SHP77 treated with DMSO at 0.1 percent for 48 hours (cell line): Measurements from ENCODE around the gene FLYWCH2.
"Not testable (repeated sequence)": the region's sequence is repeated elsewhere in the genome, so short reads cannot be mapped to it uniquely, and the experiment has no call there.

ENCODE experiments used
- DNase-seq: peaks from one replicate; lab custom pipeline; 2025; lab: John Stamatoyannopoulos, UW

The FLYWCH2 gene

DNA sequence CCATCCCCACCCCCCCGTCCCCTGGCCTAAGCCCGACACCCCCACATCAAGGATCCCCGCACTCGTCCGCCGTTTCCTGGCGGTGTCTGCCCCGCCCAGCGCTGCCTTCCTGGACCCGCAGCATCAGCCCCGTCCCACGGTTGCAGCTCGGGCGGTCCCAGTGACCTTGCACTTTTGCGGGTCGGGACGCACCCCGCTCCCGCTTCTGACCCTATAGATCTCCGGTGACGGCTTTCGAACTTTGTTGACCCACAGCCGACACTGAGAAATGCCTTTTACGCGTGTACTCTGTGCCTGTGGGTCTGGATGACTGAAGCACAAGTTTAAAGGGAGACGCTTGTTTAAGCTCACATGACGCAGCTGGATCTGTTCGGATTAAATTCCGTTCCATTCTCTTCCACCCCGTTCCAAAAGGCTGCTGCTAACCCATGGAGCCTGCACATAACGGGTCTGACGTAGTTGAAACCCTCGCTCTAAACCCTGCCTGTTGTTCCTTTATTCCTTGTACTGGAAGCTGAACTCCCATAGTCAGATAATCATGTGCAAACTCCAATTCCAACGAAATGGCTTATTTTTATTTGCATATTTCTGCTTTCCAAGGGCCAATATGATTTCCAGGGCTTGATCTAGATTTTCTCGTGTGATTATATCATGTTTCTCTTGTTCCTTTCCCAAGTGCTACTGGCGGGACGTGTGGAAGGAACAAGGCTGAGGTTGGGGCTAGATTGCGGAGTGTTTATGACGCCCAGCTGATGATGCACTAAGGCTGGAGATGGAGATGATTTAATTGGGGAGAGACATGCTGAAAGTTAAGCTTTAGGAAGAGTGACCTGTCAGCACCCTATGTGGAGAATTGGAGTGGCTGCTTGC is 29.6 kb downstream of the FLYWCH2 start:
- DNase-seq = peak; percentile 15

GRCh38 chr16:2913603-2914002 is 30.6 kb downstream of the FLYWCH2 start:
- DNase-seq = no peak

DNA sequence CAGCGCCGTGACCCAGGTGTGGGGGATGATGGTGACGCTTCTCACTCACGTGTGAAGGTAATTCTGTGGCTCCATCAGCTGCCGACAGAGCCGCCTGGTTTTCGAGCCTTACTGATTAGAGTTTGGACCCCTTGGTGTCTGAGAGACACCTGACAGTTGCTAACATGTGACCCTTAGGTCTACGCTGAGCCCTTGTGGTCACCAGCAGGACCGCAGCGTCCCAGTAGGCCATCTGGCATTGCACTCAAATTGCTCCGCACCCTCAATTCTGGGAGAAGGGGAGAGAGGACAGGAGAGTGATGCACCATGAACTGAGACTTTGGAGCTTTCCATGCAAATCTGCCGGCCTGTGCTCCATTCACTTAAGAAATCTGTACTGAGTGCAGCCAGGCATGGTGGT is 31.2 kb downstream of the FLYWCH2 start:
- DNase-seq = no peak

DNA sequence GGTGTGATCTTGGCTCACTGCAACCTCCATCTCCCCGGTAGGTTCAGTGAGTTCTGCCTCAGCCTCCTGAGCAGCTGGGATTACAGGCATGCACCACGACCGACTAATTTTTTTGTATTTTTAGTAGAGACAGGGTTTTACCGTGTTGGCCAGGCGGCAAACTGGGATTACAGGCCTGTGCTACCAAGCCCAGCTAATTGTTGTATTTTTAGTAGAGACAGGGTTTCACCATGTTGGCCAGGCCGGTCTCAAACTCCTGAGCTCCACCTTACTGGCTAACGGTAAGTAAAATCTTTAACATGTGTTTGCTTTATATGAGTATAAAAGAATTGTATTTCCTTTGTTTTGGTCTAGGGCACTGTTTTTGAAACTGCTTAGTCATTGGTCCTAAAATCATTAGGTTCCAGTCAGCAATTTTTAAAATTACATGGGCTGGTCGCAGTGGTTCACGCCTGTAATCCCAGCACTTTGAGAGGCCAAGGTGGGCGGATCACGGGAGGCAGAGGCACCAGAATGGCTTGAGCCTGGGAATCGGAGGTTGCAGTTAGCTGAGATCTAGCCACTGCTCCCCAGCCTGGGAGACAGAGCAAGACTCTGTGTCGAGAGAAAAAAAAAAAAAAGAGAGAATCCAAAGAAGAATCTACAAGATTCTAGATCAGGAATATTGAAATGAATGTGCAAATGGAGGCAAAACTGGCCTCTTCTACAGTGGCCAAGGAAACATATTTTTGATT is 32.3 kb downstream of the FLYWCH2 start:
- DNase-seq = no peak

DNA sequence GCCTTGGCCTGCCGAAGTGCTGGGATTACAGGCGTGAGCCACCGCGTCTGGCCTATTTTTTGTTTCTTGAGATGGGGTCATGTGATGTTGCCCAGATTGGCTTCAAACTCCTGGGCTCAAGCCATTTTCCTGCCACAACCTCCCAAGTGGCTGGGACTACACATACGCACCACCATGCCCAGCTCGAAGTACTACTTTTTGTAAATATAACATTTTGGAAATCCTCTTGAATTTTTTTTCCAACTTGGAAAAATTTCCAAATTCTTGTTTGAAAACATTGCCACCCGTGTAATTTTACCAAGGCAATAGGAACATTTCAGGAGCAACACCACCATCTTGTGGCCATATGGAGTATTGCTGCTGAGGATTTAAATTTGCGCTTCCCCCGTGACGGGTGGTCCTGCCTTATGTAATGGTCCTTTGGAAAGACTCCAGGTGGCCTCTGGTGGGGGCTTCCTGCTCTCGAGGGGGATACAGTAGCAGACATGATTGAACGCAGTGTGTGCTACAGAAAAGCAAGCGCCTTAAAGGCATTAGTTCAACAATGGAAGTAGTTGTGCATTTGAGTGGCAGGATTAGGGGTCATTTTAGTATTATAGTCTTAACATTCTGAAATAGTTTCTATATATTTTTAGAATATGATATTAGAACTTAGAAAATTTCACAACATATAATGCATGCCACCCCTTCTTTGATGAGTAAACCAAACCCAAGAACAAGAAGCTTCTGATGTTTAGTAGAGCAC is 36.7 kb downstream of the FLYWCH2 start:
- DNase-seq = peak; percentile 46

DNA sequence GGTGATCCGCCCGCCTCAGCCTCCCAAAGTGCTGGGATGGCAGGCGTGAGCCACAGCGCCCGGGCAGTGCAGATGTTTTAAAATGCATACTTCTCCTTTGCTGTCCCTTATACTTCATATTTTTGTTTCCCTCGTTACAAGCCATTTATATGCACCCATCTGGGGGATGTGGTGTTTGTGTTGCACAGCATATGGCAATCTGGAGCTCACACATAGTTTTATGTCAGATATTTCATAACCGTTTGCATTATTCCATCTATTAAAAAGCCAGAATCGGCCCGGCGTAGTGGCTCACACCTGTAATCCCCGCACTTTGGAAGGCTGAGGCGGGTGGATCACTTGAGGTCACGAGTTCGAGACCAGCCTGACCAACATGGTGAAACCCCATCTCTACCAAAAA is 40.5 kb downstream of the FLYWCH2 start:
- DNase-seq = no peak

DNA sequence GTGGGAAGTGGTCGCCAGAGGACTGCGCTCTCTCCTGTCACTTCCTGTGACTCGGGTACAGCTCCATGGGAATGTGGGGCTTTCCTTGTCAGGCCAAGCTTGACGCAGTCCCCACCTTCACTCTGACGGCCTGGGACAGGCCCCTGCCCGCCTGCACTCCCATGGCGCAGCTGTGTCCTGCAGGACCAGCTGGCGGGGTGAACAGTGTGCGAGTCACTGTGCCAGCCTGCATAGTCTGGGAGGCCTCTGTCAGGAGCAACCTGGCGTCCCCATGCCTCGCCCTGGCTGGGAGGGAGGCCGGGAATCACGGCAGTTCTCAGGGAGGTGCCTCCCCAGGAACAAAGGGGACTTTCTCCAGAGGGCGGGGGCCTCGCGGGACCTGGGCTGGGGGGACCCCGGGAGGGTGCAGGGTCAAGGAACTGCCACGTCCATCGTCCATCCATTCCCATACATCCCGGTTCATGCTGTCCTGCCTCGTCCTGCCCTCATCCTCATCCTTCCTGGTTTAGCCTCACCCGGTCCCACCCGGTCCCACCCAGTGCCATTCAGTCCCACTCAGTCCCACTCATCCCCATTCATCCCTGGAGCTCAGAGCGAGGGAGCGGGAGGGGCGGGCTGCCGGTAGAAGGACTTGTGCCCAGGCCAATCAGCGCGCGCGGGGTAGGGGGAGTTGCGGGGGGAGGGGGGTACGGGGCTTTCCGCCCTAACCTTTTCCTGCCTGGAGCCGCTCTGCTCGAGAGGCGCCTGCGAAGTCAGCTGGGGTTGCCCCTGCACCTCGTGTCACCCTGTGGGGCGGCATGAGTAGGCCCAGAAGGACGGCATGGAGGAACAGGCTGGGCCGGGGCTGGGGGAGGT is 42.1 kb downstream of the FLYWCH2 start:
- DNase-seq = no peak

DNA sequence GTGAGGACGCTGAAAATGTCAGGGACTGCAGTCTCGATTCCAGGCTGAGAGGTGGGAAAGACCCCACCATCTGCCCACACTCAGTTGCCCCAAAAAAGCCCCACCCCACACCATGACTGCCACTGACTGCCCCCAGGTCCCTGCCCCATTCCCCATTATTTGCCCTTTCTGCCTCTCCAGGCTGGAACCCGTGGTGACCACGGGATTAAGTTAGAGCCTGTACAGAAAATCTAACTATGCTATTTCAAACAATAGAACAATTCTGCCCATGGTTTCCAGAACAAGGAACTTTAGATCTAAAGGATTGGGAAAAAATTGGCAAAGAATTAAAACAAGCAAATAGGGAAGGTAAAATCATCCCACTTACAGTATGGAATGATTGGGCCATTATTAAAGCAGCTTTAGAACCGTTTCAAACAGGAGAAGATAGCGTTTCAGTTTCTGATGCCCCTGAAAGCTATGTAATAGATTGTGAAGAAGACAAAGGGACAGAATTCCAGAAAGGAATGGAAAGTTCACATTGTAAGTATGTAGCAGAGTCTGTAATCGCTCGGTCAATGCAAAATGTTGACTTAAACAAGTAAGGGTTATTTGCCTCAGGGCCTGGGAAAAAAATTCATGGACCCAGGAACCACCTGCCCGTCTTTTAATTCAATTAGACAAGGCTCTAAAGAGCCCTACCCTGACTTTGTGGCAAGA is 43.1 kb downstream of the FLYWCH2 start:
- no peak for DNase-seq

DNA sequence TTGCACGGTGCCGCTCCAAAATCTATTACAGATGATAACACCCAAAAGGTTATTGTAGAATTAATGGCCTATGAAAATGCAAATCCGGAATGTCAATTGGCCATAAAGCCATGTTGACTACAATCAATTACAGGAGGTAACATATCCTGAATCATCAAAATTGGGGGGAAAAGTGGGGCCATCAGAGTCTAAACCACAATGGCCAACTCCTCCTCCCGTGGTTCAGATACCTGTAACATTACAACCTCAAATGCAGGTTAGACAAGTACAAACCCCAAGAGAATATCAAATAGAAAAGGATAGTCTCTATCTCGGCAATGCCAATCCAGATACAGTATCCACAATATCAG is 43.6 kb downstream of the FLYWCH2 start:
- DNase-seq = no peak

DNA sequence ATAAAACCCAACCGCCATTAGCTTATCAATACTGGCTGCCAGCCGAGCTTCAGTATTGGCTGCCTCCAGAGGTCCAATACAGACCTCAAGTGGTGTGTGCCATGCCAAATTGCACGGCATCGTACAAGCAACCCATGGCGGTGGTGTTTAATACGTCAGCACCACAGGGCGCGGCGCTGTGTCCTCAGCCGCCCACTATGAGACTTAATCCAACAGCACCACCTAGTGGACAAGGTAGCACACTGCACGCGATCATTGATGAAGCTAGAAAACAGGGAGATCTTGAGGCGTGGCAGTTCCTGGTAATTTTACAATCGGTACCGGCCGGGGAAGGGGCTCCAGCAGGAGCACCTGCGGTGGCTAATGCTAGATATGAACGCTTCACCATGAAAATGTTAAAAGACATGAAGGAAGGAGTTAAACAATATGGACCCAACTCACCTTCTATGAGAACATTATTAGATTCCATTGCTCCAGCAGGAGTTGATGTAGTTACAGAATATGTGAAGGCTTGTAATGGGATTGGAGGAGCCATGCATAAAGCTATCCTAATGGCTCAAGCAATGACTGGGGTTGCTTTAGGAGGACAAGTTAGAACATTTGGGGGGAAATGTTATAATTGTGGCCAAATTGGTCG is 44.1 kb downstream of the FLYWCH2 start:
- peak; percentile 61 for DNase-seq

- DNase-seq = not testable (repeated sequence)
These were observed 45.1 kb downstream of the FLYWCH2 start for GRCh38 chr16:2928151-2928550.

- no peak for DNase-seq
These were observed 45.8 kb downstream of the FLYWCH2 start for GRCh38 chr16:2928796-2929195.

GRCh38 chr16:2929693-2930092 is 46.7 kb downstream of the FLYWCH2 start:
- no peak for DNase-seq

DNA sequence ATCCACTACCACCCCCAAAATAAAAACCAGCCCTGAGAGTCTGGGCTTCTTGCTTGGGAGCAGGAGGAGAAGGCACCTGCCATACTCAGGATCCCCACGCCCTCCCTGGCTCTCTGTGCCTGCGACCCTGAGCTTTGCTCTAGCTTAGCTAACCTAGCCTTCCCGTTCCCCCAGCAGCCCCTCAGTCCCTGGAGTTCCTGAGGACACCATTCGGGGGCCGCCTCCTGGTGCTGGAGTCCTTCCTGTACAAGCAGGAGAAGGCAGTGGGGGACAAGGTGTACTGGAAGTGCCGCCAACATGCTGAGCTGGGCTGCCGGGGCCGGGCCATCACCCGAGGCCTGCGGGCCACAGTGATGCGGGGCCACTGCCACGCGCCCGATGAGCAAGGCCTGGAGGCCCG is 47.2 kb downstream of the FLYWCH2 start:
- no peak for DNase-seq

GRCh38 chr16:2931231-2931914 is 48.4 kb downstream of the FLYWCH2 start:
- DNase-seq = not testable (repeated sequence)

GRCh38 chr16:2933136-2933535 is 50.1 kb downstream of the FLYWCH2 start:
- DNase-seq = no peak

DNA sequence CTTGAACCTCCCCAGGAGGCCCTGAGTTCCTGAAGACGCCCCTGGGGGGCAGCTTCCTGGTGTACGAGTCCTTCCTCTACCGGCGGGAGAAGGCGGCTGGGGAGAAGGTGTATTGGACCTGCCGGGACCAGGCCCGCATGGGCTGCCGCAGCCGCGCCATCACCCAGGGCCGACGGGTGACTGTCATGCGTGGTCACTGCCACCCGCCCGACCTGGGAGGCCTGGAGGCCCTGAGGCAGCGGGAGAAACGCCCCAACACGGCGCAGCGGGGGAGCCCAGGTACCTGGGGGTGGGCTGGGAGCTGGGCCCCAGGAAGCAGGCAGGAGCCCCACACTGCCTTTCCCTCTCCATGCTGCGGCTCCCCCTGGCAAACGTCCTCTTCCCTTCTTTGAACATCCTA is 50.7 kb downstream of the FLYWCH2 start:
- no peak for DNase-seq

DNA sequence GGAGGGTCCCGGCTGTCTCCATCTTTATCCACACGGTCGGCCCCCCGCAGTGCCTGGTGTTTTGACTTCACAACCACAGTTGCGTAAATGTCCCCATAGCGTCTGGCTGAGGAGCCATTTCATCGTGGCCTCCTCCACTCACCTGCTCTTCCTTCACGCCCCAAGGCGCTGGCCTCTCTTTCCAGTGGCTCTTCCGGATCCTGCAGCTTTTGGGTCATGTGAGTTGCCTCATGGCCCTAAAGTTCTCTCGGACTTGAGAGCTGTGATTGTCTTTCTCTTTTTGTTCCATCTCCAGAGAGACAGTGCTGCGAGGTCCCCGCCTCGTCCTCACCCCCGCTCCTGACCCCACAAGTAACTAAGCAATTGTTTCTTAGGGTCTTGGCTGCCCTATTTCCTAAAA is 51.4 kb downstream of the FLYWCH2 start:
- no peak for DNase-seq

GRCh38 chr16:2936436-2937011 is 53.5 kb downstream of the FLYWCH2 start:
- no peak for DNase-seq

- DNase-seq = no peak
These were observed 54.2 kb downstream of the FLYWCH2 start for GRCh38 chr16:2937170-2937569.
